DOHH2 (cell line): ENCODE results near the gene PLAAT4.

ENCODE experiments used
- EZH2phosphoT487 ChIP-seq: fragments of 200-600 bp; sonication (generic); IDR thresholded peaks from 2 replicates; pipeline ENCODE4 v1.6.1; 2017; ENCODE audit warnings: borderline replicate concordance, mild to moderate bottlenecking, antibody characterized with exemption, low read length, moderate library complexity, mixed read lengths
- TF ChIP-seq, protein P1 (sequence below): fragments of 200-600 bp; sonication (generic); IDR thresholded peaks from one replicate; pipeline ENCODE4 v1.5.1; 2014; ENCODE audit warnings: antibody characterized with exemption, mild to moderate bottlenecking, low read depth, low read length; ENCODE audit not compliant: poor library complexity, severe bottlenecking

- TF ChIP-seq, protein P1, sequence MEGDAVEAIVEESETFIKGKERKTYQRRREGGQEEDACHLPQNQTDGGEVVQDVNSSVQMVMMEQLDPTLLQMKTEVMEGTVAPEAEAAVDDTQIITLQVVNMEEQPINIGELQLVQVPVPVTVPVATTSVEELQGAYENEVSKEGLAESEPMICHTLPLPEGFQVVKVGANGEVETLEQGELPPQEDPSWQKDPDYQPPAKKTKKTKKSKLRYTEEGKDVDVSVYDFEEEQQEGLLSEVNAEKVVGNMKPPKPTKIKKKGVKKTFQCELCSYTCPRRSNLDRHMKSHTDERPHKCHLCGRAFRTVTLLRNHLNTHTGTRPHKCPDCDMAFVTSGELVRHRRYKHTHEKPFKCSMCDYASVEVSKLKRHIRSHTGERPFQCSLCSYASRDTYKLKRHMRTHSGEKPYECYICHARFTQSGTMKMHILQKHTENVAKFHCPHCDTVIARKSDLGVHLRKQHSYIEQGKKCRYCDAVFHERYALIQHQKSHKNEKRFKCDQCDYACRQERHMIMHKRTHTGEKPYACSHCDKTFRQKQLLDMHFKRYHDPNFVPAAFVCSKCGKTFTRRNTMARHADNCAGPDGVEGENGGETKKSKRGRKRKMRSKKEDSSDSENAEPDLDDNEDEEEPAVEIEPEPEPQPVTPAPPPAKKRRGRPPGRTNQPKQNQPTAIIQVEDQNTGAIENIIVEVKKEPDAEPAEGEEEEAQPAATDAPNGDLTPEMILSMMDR, result no peak
- no peak for TF ChIP-seq EZH2phosphoT487
These were observed 10.5 kb downstream of the PLAAT4 start for GRCh38 chr11:63547061-63547460.
